SK-N-SH (cell line): Measurements from ENCODE around the gene DGCR2. TPM values are rescaled to one million over a fixed set of nuclear protein-coding genes. Genes with fewer than 3 reads are reported as not detected.

Experiments
- CTCF ChIA-PET: fragments of 300-600, 350-600 bp; formaldehyde crosslinking; extraction: SDS; loops from one replicate; lab custom pipeline; 2021; lab: Yijun Ruan, JAX
- POLR2A ChIA-PET: fragments of 350-600 bp; sonication (Branson Sonifier 250); formaldehyde crosslinking; extraction: SDS; loops from one replicate; lab custom pipeline; 2020; ENCODE audit warnings: antibody characterized with exemption, inconsistent platforms; lab: Yijun Ruan, JAX
- DNase-seq: peaks from one replicate; pipeline ENCODE4 v3.0.0; 2012
- H2AFZ ChIP-seq: fragments of 200-600 bp; sonication (generic); 2 replicates; pipeline ENCODE4 v1.8.1; 2016; ENCODE audit warnings: antibody characterized with exemption, mild to moderate bottlenecking, low read depth
- H3F3A ChIP-seq: fragments of 200-600 bp; sonication (generic); replicated peaks from 2 replicates; pipeline ENCODE3; 2016; ENCODE audit warnings: antibody characterized with exemption, mild to moderate bottlenecking; ENCODE audit not compliant: insufficient read depth
- H3K27ac ChIP-seq, 2 experiments: fragments of 200-500 bp in 1 of 2; fragments of 200-600 bp in 1 of 2; sonication (Bioruptor generic) in 1 of 2; sonication (generic), shearing (Covaris generic) in 1 of 2; 2 replicates each; pipeline versions ENCODE4 v1.5.1 to v1.6.1; 2014 to 2016; ENCODE audit warnings: low read depth in 2 of 2, inconsistent platforms in 1 of 2, low read length in 1 of 2, mild to moderate bottlenecking in 1 of 2, mixed read lengths in 1 of 2
- H3K27me3 ChIP-seq: fragments of 200-600 bp; sonication (generic), shearing (Covaris generic); 2 replicates; pipeline ENCODE4 v1.6.1; 2016; ENCODE audit warnings: mixed run types; ENCODE audit not compliant: insufficient read depth
- H3K36me3 ChIP-seq, 2 experiments: fragments of 200-500 bp in 1 of 2; fragments of 200-600 bp in 1 of 2; sonication (Bioruptor generic) in 1 of 2; sonication (generic) in 1 of 2; replicated peaks in 1 of 2; 2 replicates each; pipeline versions ENCODE3 to v1.5.1; 2014 to 2016; ENCODE audit warnings: low read length in 1 of 2, mild to moderate bottlenecking in 1 of 2; ENCODE audit not compliant: insufficient read depth in 2 of 2, control insufficient read depth in 1 of 2
- H3K4me1 ChIP-seq, 2 experiments: fragments of 200-500 bp in 1 of 2; fragments of 200-600 bp in 1 of 2; sonication (Bioruptor generic) in 1 of 2; sonication (generic), shearing (Covaris generic) in 1 of 2; 2 replicates each; pipeline versions ENCODE4 v1.5.1 to v1.6.1; 2014 to 2016; ENCODE audit warnings: low read depth in 1 of 2, low read length in 1 of 2, mixed run types in 1 of 2; ENCODE audit not compliant: insufficient read depth in 2 of 2, control insufficient read depth in 1 of 2
- H3K4me2 ChIP-seq: fragments of 200-600 bp; sonication (generic), shearing (Covaris generic); 2 replicates; pipeline ENCODE4 v1.6.1; 2017; ENCODE audit warnings: mixed run types
- H3K4me3 ChIP-seq, 2 experiments: fragments of 200-500 bp in 1 of 2; fragments of 200-600 bp in 1 of 2; sonication (Bioruptor generic) in 1 of 2; sonication (generic), shearing (Covaris generic) in 1 of 2; 2 replicates each; pipeline versions ENCODE4 v1.5.1 to v1.8.1; 2014 to 2016; ENCODE audit warnings: low read depth in 2 of 2, inconsistent platforms in 1 of 2, low read length in 1 of 2, mild to moderate bottlenecking in 1 of 2, mixed read lengths in 1 of 2, moderate library complexity in 1 of 2
- H3K79me2 ChIP-seq: fragments of 200-600 bp; sonication (generic); 2 replicates; pipeline ENCODE4 v1.8.1; 2017; ENCODE audit warnings: mild to moderate bottlenecking; ENCODE audit not compliant: insufficient read depth
- H3K9ac ChIP-seq: fragments of 200-600 bp; sonication (generic); 2 replicates; pipeline ENCODE4 v1.6.1; 2017; ENCODE audit warnings: mixed run types
- H3K9me2 ChIP-seq: fragments of 200-600 bp; sonication (generic); 2 replicates; pipeline ENCODE4 v1.6.1; 2017; ENCODE audit warnings: mixed run types
- H3K9me3 ChIP-seq: fragments of 200-600 bp; sonication (generic); 2 replicates; pipeline ENCODE4 v1.6.1; 2017; ENCODE audit warnings: mixed run types, mild to moderate bottlenecking, moderate library complexity
- H4K20me1 ChIP-seq: fragments of 200-600 bp; sonication (generic); 2 replicates; pipeline ENCODE4 v1.6.1; 2017; ENCODE audit warnings: mild to moderate bottlenecking, mixed run types; ENCODE audit not compliant: insufficient read depth
- ELF1 ChIP-seq: IDR thresholded peaks from 2 replicates; pipeline ENCODE4 v1.4.0; 2012
- FOSL2 ChIP-seq: IDR thresholded peaks from 2 replicates; pipeline ENCODE4 v1.4.0; 2012; ENCODE audit warnings: low read depth, mild to moderate bottlenecking, moderate library complexity, borderline replicate concordance
- FOXM1 ChIP-seq: IDR thresholded peaks from 2 replicates; pipeline ENCODE4 v1.4.0; 2012; ENCODE audit warnings: low read depth, mild to moderate bottlenecking
- GATA2 ChIP-seq: sonication (generic); formaldehyde crosslinking; IDR thresholded peaks from 2 replicates; pipeline ENCODE4 v1.5.0; 2020; ENCODE audit warnings: mild to moderate bottlenecking, missing genetic modification reagents
- IRF3 ChIP-seq: fragments of 150-350 bp; IDR thresholded peaks from 2 replicates; pipeline ENCODE4 v1.6.1; 2016; ENCODE audit warnings: mild to moderate bottlenecking, low read depth, low read length
- MEF2A ChIP-seq: IDR thresholded peaks from 2 replicates; pipeline ENCODE4 v1.4.0; 2012; ENCODE audit warnings: low read depth, borderline replicate concordance
- RCOR1 ChIP-seq: fragments of 150-350 bp; IDR thresholded peaks from 2 replicates; pipeline ENCODE4 v1.6.1; 2017; ENCODE audit warnings: antibody characterized with exemption, low read length
- RFX5 ChIP-seq: IDR thresholded peaks from 2 replicates; pipeline ENCODE4 v1.6.1; 2012; ENCODE audit warnings: mild to moderate bottlenecking, improper control_type of control experiment, low read length
- SMC3 ChIP-seq: IDR thresholded peaks from 2 replicates; pipeline ENCODE4 v1.6.1; 2012; ENCODE audit warnings: low read depth, low read length, improper control_type of control experiment
- TAF1 ChIP-seq: IDR thresholded peaks from 2 replicates; pipeline ENCODE4 v1.6.1; 2012; ENCODE audit warnings: low read depth, mild to moderate bottlenecking, low read length, moderate library complexity, borderline replicate concordance
- TCF12 ChIP-seq: IDR thresholded peaks from 2 replicates; pipeline ENCODE4 v1.4.0; 2012
- USF1 ChIP-seq: IDR thresholded peaks from 2 replicates; pipeline ENCODE4 v1.4.0; 2012; ENCODE audit warnings: low read depth, borderline replicate concordance
- USF2 ChIP-seq: fragments of 150-350 bp; IDR thresholded peaks from 2 replicates; pipeline ENCODE4 v1.6.1; 2017; ENCODE audit warnings: antibody characterized with exemption, low read length, low read depth, borderline replicate concordance
- WGBS: methylation state at CpG from one replicate; pipeline ENCODE4 v1.1.6; 2017; ENCODE audit warnings: low lambda C conversion rate; 5-methylcytosine and 5-hydroxymethylcytosine counted together
- polyA plus RNA-seq, 3 experiments: library from polyadenylated mRNA; depleted of rRNA; stranded (reverse); fragments of >200 nt; gene quantifications; 2 replicates each; pipeline ENCODE4 v1.2.3, GENCODE V29; 2012

DGCR2 gene
- polyA plus RNA-seq, 1 of the 3 experiments (the other 2 are of a cell fraction), result 30.4 TPM

- H3K4me3 ChIP-seq, result no peak overlapping the region
- no peaks in the 10 kb centered on the region for H3K4me1 ChIP-seq
- no peaks in the 10 kb centered on the region for H3K9me3 ChIP-seq
- H3K36me3 ChIP-seq, result peaks cover 23 to 74% of the 10 kb centered on the region in 2 experiments
- CTCF ChIA-PET, result no interaction called here
- no peak for DNase-seq
- no peak overlapping the region for H3K9ac ChIP-seq
- H4K20me1 ChIP-seq, result no peaks in the 10 kb centered on the region
- H3K4me2 ChIP-seq, result no peak overlapping the region
- no peaks in the 10 kb centered on the region for H3K79me2 ChIP-seq
- H3K27ac ChIP-seq, result no peak overlapping the region
- no peak overlapping the region for H2AFZ ChIP-seq
- 98% methylated on average over 12 of the region's 22 CpGs for WGBS
- TF ChIP-seq ELF1 (no peak), FOXM1 (no peak), MEF2A (no peak), IRF3 (no peak)
- no peaks in the 10 kb centered on the region for H3K27me3 ChIP-seq
- POLR2A ChIA-PET, result no interaction called here
- no peaks in the 10 kb centered on the region for H3F3A ChIP-seq
- no peaks in the 10 kb centered on the region for H3K9me2 ChIP-seq
Measured at GRCh38 chr22:19042285-19043120, 79.7 kb downstream of the DGCR2 start.

- Histone ChIP-seq H2AFZ (no peak overlapping the region), H3F3A (no peaks in the 10 kb centered on the region), H3K9ac (no peak overlapping the region), H3K4me2 (no peak overlapping the region), H3K4me1 (no peaks in the 10 kb centered on the region)
- no peak for DNase-seq
- no peak for TF ChIP-seq IRF3
- no peak for TF ChIP-seq SMC3
- no peak for TF ChIP-seq FOSL2
- no peak for TF ChIP-seq USF1
- TF ChIP-seq RCOR1, result no peak
- no peak for TF ChIP-seq RFX5
- TF ChIP-seq TCF12, result no peak
- TF ChIP-seq GATA2 (CRISPR knock-in tag), result no peak
- TF ChIP-seq TAF1, result no peak
- no peak for TF ChIP-seq USF2
- TF ChIP-seq, all 33 proteins: peak for 0
- ChIA-PET POLR2A (no interaction called here), CTCF (no interaction called here)
- no peak overlapping the region for H3K27ac ChIP-seq
- no peaks in the 10 kb centered on the region for H3K9me3 ChIP-seq
- no peak overlapping the region for H3K4me3 ChIP-seq
- H3K9me2 ChIP-seq, result no peaks in the 10 kb centered on the region
- H4K20me1 ChIP-seq, result peaks cover 5% of the 10 kb centered on the region; the same call in 1 of the 2 replicates
- H3K79me2 ChIP-seq, result no peaks in the 10 kb centered on the region
- WGBS, result 94% methylated on average over 15 of the region's 15 CpGs
- peaks cover 21 to 69% of the 10 kb centered on the region in 2 experiments for H3K36me3 ChIP-seq
- H3K27me3 ChIP-seq, result no peaks in the 10 kb centered on the region
Measured at GRCh38 chr22:19041704-19042074, 80.5 kb downstream of the DGCR2 start.
